ENCODE data around the gene KCNJ10. TPM values are rescaled to one million over a fixed set of nuclear protein-coding genes. Genes with fewer than 3 reads are reported as not detected.

The KCNJ10 gene
- total and polyA plus RNA-seq, 12 donors: 0.11 to 0.32 (median 0.13) TPM; not detected in 7

GRCh38 chr1:159980786-159981185 lies 89.2 kb downstream of the KCNJ10 start:
- TF ChIP-seq CTCF (IDR thresholded peaks at IDR 0.05): no peak
- TF ChIP-seq POLR2A (IDR thresholded peaks at IDR 0.05): no peak
- no peak for DNase-seq
- H3K9me3 ChIP-seq (replicated peaks in 1 of 3): no peaks in the 10 kb centered on the region
- no peak overlapping the region for H3K4me3 ChIP-seq
- WGBS, 4 donors: 92 to 98% (median 93%) methylated on average over 7 of the region's 7 CpGs
- no peaks in the 10 kb centered on the region for H3K4me1 ChIP-seq (replicated peaks in 1 of 2)
- intact Hi-C loops (cut with DNase I): no loop called here
- no peak overlapping the region for H3K27ac ChIP-seq
- H3K27me3 ChIP-seq: peaks cover 6% of the 10 kb centered on the region
- H3K36me3 ChIP-seq (replicated peaks in 1 of 2): no peaks in the 10 kb centered on the region

- Histone ChIP-seq H3K4me1 (replicated peaks in 1 of 2) (no peaks in the 10 kb centered on the region), H3K9me3 (replicated peaks in 1 of 3) (no peaks in the 10 kb centered on the region), H3K36me3 (replicated peaks in 1 of 2) (no peaks in the 10 kb centered on the region), H3K27ac (no peak overlapping the region), H3K4me3 (no peak overlapping the region), H3K27me3 (peaks cover 6% of the 10 kb centered on the region)
- WGBS, 4 donors: 68 to 79% (median 73%) methylated on average over 6 of the region's 6 CpGs
- intact Hi-C loops (cut with DNase I): no loop called here
- TF ChIP-seq CTCF (IDR thresholded peaks at IDR 0.05) (no peak), POLR2A (IDR thresholded peaks at IDR 0.05) (no peak)
- DNase-seq: no peak
Measured at GRCh38 chr1:159980076-159980475, 89.9 kb downstream of the KCNJ10 start.

DNA sequence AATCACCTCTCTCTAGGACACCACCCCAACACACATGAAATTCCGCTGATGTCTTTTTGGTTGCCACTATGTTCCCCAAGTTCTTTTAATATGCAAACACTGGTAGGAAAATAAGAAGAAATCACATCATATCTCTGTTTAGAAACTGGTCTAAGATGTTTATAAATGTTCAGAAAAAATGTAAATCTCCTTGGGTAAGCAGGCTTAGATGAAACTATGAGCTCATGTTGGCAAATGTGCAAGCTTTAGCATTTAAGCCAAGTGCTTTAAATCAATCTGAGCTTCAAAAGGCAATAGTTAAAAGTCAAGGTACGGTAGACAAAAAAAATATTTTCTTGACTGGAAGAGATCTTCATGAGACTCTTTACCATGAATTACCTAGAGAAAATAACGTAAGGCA lies 90.7 kb downstream of the KCNJ10 start:
- DNase-seq: no peak
- Histone ChIP-seq H3K27me3 (peaks cover 12% of the 10 kb centered on the region), H3K27ac (no peak overlapping the region), H3K4me3 (no peak overlapping the region), H3K36me3 (replicated peaks in 1 of 2) (no peaks in the 10 kb centered on the region), H3K9me3 (replicated peaks in 1 of 3) (no peaks in the 10 kb centered on the region), H3K4me1 (replicated peaks in 1 of 2) (no peaks in the 10 kb centered on the region)
- 52 to 63% (median 54%) methylated on average over 3 of the region's 3 CpGs for WGBS, 4 donors
- intact Hi-C loops (cut with DNase I): no loop called here
- no peak for TF ChIP-seq POLR2A (IDR thresholded peaks at IDR 0.05)
- no peak for TF ChIP-seq CTCF (IDR thresholded peaks at IDR 0.05)

- no peaks in the 10 kb centered on the region for H3K36me3 ChIP-seq (replicated peaks in 1 of 2)
- peaks cover 16% of the 10 kb centered on the region for H3K27me3 ChIP-seq
- H3K4me3 ChIP-seq: no peak overlapping the region
- no peak for TF ChIP-seq POLR2A (IDR thresholded peaks at IDR 0.05)
- no peak for TF ChIP-seq CTCF (IDR thresholded peaks at IDR 0.05)
- WGBS, 4 donors: 74 to 89% (median 79%) methylated on average over 2 of the region's 2 CpGs
- no peak for DNase-seq
- no peaks in the 10 kb centered on the region for H3K9me3 ChIP-seq (replicated peaks in 1 of 3)
- no peaks in the 10 kb centered on the region for H3K4me1 ChIP-seq (replicated peaks in 1 of 2)
- intact Hi-C loops (cut with DNase I): no loop called here
- H3K27ac ChIP-seq: no peak overlapping the region
Measured at GRCh38 chr1:159978107-159978398, 91.9 kb downstream of the KCNJ10 start.
